Esophagus muscularis mucosa (tissue), 4 donors: ENCODE results near the gene HCST.

Experiments used
- CTCF ChIP-seq, 3 experiments: fragments of 200-600 bp in 2 of 3; fragments of 450-650 bp in 1 of 3; sonication (generic) in 2 of 3; IDR thresholded peaks; one replicate each; pipeline ENCODE4 v1.5.1; 2017 to 2019; ENCODE audit warnings: antibody characterized with exemption in 3 of 3, mild to moderate bottlenecking in 2 of 3, moderate library complexity in 1 of 3
- EP300 ChIP-seq: sonication (generic); formaldehyde crosslinking; IDR thresholded peaks from one replicate; pipeline ENCODE4 v1.6.1; 2017; ENCODE audit warnings: antibody characterized with exemption
- POLR2A ChIP-seq: fragments of 450-650 bp; IDR thresholded peaks from one replicate; pipeline ENCODE4 v1.6.1; 2017; ENCODE audit warnings: antibody characterized with exemption, moderate library complexity, mild to moderate bottlenecking, low read depth
- POLR2AphosphoS5 ChIP-seq, 2 donors: sonication (generic); formaldehyde crosslinking; IDR thresholded peaks; one replicate each; pipeline ENCODE4 v1.6.1; 2017; ENCODE audit warnings: antibody characterized with exemption in 2 of 2

DNA sequence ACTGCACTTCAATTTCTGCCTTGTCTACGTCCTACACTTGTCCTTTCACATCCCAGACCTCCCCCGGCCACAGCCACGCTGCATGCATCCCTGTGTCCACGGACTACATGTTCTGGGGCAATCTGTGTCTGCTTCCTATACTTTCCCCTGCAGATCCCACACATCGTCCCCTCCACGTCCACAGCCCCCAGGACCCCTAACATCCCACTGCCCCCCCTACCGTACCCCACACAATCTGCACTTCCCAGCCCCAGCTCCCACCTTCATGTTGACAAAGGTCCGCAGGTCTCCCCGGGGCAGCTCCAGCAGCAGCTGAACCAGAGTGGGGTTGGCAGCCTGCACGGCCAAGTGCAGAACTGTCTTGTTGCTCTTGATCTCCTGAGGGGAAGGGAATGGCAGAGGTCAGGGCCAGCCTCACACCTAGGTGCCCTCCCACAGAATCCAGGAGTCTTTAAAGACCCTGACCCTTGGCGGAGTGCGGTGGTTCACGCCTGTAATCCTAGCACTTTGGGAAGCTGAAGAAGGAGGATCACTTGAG is 12.1 kb upstream of the HCST start:
- TF ChIP-seq POLR2AphosphoS5 (IDR thresholded peaks at IDR 0.05): no peak
- TF ChIP-seq CTCF (IDR thresholded peaks at IDR 0.05): no peak
- TF ChIP-seq POLR2A: no peak
- no peak for TF ChIP-seq EP300
